Measurements from ENCODE around the gene C1QTNF6.

The C1QTNF6 gene

GRCh38 chr22:37138849-37139561, 49.0 kb downstream of the C1QTNF6 start:
- DNase-seq: no peak

- DNase-seq: no peak
These were observed 50.0 kb downstream of the C1QTNF6 start for GRCh38 chr22:37137903-37138665.

- DNase-seq: no peak
These were observed 50.9 kb downstream of the C1QTNF6 start for GRCh38 chr22:37137131-37137530.

GRCh38 chr22:37135023-37135422, 53.0 kb downstream of the C1QTNF6 start:
- no peak for DNase-seq

GRCh38 chr22:37133304-37134018, 54.6 kb downstream of the C1QTNF6 start:
- no peak for DNase-seq

GRCh38 chr22:37132773-37133172, 55.3 kb downstream of the C1QTNF6 start:
- DNase-seq: no peak

All from NCI-H1417 treated with DMSO at 0.1 percent for 48 hours (cell line).